Mesodermal cell (in vitro differentiated cells): ENCODE results near the gene FAM117B.

ENCODE experiments used
- H3K27ac ChIP-seq: 2 replicates; pipeline ENCODE4 v1.7.0; 2013; ENCODE audit warnings: mild to moderate bottlenecking, low read depth, low read length, moderate library complexity; ENCODE audit not compliant: severe bottlenecking
- H3K36me3 ChIP-seq: 2 replicates; pipeline ENCODE4 v1.7.1; 2013; ENCODE audit warnings: mild to moderate bottlenecking, low read length, moderate library complexity; ENCODE audit not compliant: control insufficient read depth, insufficient read depth
- H3K4me1 ChIP-seq: one replicate; pipeline ENCODE4 v1.7.1; 2013; ENCODE audit warnings: mild to moderate bottlenecking, low read length; ENCODE audit not compliant: insufficient read depth, control insufficient read depth, poor library complexity, severe bottlenecking
- H3K4me3 ChIP-seq: 2 replicates; pipeline ENCODE4 v1.7.0; 2013; ENCODE audit warnings: low read length, control low read depth, mild to moderate bottlenecking; ENCODE audit not compliant: insufficient read depth, poor library complexity, severe bottlenecking; ENCODE audit errors: extremely low read depth
- H3K9me3 ChIP-seq: 2 replicates; pipeline ENCODE4 v1.7.1; 2013; ENCODE audit warnings: mild to moderate bottlenecking, low read length, moderate library complexity; ENCODE audit not compliant: control insufficient read depth
- WGBS, 2 experiments: methylation state at CpG; one replicate each; pipeline ENCODE4 v1.1.5; 2013; ENCODE audit warnings: missing lambda C conversion rate in 2 of 2; ENCODE audit not compliant: insufficient coverage in 2 of 2; 5-methylcytosine and 5-hydroxymethylcytosine counted together

FAM117B gene

DNA sequence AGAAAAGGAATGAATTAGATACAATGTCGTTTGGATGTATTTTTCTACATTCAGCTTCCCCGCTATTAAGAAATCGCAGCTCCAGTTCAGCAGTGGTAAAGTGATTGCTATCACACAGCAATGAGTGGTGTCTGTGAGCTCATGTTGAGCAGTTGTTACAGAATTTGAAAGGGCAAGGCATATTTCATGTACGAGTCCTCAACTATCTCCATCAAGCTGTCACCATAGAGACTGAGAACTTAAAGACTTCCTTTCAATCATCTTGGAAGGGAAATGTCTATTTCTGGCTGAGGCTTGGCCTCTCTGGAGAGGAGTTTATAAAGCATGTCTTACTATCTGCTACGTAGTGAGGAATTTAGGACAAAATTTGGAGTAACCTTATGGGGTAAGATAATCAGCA lies 24.4 kb upstream of the FAM117B start:
- Histone ChIP-seq H3K36me3 (no peaks in the 10 kb centered on the region), H3K27ac (peak overlapping the region; percentile 83), H3K4me1 (peaks cover 21% of the 10 kb centered on the region), H3K9me3 (no peaks in the 10 kb centered on the region), H3K4me3 (no peak overlapping the region)
- WGBS, 2 experiments = 71 to 93% methylated on average over 1 to 2 of the region's 5 CpGs

DNA sequence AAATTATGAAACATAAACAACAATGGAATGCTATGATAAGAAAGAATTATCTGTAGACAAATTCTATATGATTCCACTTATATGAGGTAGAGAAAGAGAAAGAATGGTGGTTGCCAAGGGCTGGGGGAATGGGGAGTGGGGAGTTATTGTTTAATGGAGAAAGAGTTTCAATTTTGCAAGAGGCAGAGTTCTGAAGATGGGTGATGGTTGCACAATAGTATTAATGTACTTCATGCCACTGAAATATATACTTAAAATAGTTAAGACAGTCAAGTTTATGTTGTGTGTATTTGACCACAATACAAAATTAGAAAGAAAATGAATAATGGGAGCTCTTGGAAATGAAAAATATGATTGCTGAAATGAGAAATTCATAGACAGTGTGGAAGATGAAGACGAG lies 22.6 kb upstream of the FAM117B start:
- H3K36me3 ChIP-seq = no peaks in the 10 kb centered on the region
- no peak overlapping the region for H3K4me3 ChIP-seq
- WGBS, 2 experiments = 92 to 100% methylated on average over 1 of the region's 1 CpG
- H3K27ac ChIP-seq = no peak overlapping the region
- H3K4me1 ChIP-seq = peaks cover 21% of the 10 kb centered on the region
- no peaks in the 10 kb centered on the region for H3K9me3 ChIP-seq

DNA sequence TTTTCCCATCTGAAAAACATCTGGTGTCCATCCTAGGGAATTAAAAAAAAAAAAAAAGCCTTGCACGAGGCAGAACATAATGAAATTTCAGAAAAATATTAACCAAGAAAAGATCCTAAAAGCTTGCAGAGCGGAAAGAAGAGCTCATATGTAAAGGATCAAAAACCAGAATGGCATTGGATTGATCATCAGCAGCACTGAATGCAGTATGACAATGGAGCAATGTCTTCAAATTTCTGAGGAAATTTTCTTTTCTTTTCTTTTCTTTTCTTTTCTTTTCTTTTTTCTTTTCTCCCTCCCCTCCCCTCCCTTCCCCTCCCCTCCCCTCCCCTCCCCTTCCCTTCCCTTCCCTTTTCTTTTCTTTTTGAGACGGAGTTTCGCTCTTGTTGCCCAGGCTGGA lies 21.3 kb upstream of the FAM117B start:
- H3K4me3 ChIP-seq = no peak overlapping the region
- H3K27ac ChIP-seq = no peak overlapping the region
- no peaks in the 10 kb centered on the region for H3K36me3 ChIP-seq
- WGBS, 2 experiments = 82 to 95% methylated on average over 3 to 4 of the region's 4 CpGs
- H3K4me1 ChIP-seq = peaks cover 18% of the 10 kb centered on the region
- H3K9me3 ChIP-seq = no peaks in the 10 kb centered on the region

DNA sequence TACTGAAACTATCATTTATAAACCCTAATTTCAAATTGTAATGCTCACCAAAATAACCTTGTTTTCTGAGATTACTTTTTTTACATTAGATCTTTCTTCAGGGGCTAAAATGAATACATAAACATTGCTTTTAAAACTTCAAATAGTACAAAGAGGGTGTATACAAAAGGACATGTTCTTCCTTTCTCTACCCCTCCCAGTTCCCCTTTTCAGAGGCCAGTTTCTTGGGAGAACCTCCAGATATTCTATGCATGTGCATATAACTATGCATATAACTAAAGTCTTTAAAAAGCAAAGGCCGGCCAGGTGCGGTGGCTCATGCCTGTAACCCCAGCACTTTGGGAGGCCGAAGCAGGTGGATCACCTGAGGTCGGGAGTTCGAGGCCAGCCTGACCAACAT lies 10.6 kb upstream of the FAM117B start:
- no peak overlapping the region for H3K27ac ChIP-seq
- no CpG with 5 or more reads among the region's 5 CpGs for WGBS, 2 experiments
- H3K9me3 ChIP-seq = no peaks in the 10 kb centered on the region
- no peaks in the 10 kb centered on the region for H3K4me1 ChIP-seq
- no peaks in the 10 kb centered on the region for H3K36me3 ChIP-seq
- H3K4me3 ChIP-seq = no peak overlapping the region

DNA sequence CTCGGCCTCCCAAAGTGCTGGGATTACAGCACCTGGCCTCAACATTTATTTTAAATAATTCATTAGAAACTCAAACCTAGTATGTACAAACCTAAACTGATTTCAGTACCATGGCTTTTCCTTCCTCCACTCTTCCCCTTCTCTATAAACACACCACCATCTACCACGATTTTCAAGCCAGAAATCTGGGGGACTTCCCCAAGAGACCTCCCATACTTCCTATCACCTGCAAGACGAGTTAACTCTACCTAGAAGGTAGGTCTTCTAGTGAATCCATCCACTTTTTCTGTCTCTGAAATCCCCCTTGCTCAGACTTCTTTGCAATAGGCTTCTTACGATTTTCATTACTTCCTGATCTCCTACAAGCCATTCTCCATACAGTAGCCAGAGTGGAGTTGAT lies 7.7 kb upstream of the FAM117B start:
- WGBS, 2 experiments = 75 to 86% methylated on average over 4 of the region's 4 CpGs
- Histone ChIP-seq H3K27ac (no peak overlapping the region), H3K4me1 (no peaks in the 10 kb centered on the region), H3K4me3 (no peak overlapping the region), H3K9me3 (no peaks in the 10 kb centered on the region), H3K36me3 (no peaks in the 10 kb centered on the region)

DNA sequence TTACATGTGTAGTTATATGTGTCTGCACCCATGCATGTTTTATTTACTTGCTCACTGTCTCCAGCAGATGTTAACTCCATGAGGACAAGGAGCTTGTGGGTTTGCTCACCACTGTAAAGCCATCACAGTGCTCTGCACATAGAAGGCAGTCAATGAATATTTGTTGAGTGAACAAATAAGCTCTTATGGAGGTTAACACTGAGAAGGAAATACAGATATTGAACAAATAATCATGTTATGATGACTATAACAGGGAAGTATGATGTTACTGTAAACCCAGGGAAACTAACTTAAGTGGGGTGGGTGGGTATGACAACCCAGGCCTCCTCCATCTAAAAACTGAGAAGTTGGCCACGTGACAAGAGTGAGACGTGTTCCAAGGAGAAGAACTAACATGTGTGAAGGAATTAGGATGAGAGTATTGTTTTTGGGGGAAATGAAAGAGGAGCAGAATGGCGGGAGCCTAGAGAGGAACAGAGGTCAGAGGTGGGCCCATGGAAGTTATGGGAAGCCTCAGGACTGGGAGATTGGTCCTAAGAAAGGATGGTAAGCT lies 6.0 kb upstream of the FAM117B start:
- 73 to 88% methylated on average over 2 to 3 of the region's 3 CpGs for WGBS, 2 experiments
- Histone ChIP-seq H3K9me3 (no peaks in the 10 kb centered on the region), H3K27ac (no peak overlapping the region), H3K4me3 (no peak overlapping the region), H3K36me3 (no peaks in the 10 kb centered on the region), H3K4me1 (no peaks in the 10 kb centered on the region)

DNA sequence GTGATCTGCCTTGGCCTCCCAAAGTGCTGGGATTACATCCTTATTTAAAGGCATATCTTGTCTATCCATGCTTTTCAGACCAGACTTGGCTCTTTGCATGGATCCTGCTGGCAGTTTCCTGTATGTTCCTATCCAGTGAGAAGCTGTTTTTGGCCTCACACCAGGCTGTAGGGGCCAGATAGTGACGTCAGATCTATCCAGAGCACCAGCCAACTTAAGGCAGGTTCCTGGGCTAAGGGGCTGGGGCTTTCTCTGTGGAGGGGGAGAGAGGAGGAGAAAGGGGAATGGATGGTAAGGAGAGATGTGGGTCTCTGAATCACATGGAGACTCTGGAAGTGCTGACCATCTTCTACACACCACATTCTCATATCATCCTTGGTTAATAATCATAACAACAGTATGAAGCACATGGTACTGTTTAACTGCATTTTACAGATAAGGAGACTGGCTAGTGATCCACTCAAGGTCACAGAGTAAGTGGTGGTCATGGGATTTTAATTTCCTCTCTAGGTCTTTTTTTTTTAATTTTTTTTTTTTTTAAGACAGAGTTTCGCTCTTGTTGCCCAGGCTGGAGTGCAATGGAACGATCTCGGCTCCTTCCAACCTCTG lies 2.0 kb upstream of the FAM117B start:
- H3K9me3 ChIP-seq = no peaks in the 10 kb centered on the region
- H3K4me3 ChIP-seq = no peak overlapping the region
- no peaks in the 10 kb centered on the region for H3K4me1 ChIP-seq
- no peak overlapping the region for H3K27ac ChIP-seq
- H3K36me3 ChIP-seq = no peaks in the 10 kb centered on the region
- 93 to 100% methylated on average over 2 to 3 of the region's 4 CpGs for WGBS, 2 experiments

DNA sequence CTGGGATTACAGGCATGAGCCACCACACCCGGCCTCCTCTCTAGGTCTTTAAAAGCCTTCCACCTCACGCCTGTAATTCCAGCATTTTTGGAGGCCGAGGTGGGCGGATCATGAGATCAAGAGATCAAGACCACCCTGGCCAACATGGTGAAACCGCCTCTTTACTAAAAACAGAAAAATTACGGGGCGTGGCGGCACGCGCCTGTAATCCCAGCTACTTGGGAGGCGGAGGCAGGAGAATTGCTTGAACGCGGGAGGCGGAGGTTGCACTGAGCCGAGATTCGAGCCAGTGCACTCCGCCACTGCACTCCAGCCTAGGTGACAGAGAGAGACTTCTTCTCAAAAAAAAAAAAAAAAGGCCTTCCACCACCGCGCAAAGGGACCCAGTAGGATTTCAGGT lies 1.3 kb upstream of the FAM117B start:
- WGBS, 2 experiments = 93 to 95% methylated on average over 16 to 17 of the region's 19 CpGs
- Histone ChIP-seq H3K9me3 (no peaks in the 10 kb centered on the region), H3K36me3 (no peaks in the 10 kb centered on the region), H3K27ac (no peak overlapping the region), H3K4me3 (no peak overlapping the region), H3K4me1 (no peaks in the 10 kb centered on the region)

DNA sequence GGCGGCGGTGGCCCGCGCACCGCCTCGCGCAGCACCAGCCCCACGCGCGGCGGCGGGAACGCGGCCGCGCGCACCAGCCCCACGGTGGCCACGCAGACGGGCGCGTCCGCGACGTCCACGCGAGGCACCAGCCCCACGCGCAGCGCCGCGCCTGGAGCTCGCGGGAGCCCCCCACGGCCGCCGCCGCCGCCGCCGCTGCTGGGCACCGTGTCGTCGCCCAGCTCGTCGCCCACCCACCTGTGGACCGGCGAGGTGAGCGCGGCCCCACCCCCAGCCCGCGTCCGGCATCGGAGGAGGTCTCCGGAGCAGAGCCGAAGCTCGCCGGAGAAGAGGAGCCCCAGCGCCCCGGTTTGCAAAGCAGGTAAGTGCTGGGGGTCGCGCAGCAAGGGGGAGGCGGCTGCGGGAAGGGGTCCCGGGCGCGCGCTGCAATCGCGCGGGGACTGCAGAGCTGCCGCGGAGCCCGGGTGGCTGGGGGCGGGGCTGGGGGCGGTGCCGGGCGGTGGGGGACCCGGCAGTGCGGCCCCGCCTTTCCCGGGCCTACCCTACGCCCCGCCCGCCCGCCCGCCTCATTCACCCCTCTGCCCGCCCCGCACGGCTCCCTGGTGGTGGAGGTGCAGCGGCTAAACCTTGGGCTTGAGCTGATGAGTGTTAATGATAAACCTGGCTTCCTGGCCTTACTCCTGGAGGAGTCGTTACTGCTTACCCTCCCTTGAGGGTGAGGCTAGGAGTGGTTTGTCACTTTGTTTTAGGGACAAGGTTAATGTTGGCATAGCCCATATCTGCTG lies 851 bp downstream of the FAM117B start:
- Histone ChIP-seq H3K27ac (peak overlapping the region; percentile 83), H3K9me3 (no peaks in the 10 kb centered on the region), H3K4me1 (no peaks in the 10 kb centered on the region), H3K4me3 (peak overlapping the region; percentile 93), H3K36me3 (no peaks in the 10 kb centered on the region)
- 0 to 1% methylated on average over 36 to 48 of the region's 92 CpGs for WGBS, 2 experiments

DNA sequence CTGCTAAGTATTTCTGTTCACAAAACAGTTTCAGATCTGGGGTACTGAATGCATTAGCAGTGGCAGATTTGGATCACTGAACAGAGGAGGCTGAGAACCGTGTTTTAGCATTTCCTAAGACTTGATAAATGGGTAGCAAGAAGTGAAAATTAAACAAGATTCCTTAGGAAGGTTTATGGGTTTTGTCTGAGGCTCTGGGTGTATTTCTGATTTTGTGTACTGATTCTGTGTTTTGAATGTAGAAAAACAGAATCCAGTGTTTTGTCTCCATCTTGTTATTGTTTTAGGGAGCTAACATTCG lies 1.4 kb downstream of the FAM117B start:
- Histone ChIP-seq H3K36me3 (no peaks in the 10 kb centered on the region), H3K4me3 (peak overlapping the region; percentile 93), H3K4me1 (no peaks in the 10 kb centered on the region), H3K9me3 (no peaks in the 10 kb centered on the region), H3K27ac (peak overlapping the region; percentile 47)
- 6 to 14% methylated on average over 2 of the region's 2 CpGs for WGBS, 2 experiments

DNA sequence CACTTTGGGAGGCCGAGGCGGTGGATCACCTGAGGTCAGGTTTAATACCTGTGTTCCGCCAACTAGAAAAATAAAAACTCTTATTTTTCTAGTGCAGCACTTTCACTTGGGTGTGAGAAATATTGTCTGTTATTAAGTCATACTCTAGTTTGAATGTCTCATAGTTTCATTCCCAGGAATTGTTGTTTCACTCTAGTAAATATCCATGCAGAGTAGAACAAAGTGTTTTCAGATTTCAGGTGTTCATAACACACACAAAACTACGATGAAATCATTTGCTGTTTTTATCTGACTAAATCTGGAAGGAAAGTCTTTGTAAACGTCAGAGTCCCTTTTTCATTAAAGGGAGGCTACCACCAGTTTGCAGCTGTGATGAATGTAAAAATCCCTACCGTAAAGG lies 4.0 kb downstream of the FAM117B start:
- H3K4me3 ChIP-seq = no peak overlapping the region
- H3K36me3 ChIP-seq = no peaks in the 10 kb centered on the region
- no peak overlapping the region for H3K27ac ChIP-seq
- H3K4me1 ChIP-seq = peaks cover 8% of the 10 kb centered on the region
- H3K9me3 ChIP-seq = no peaks in the 10 kb centered on the region
- 100% methylated on average over 1 to 3 of the region's 6 CpGs for WGBS, 2 experiments
